ENCODE measurements around the gene CYP4F22.

Gene CYP4F22

DNA sequence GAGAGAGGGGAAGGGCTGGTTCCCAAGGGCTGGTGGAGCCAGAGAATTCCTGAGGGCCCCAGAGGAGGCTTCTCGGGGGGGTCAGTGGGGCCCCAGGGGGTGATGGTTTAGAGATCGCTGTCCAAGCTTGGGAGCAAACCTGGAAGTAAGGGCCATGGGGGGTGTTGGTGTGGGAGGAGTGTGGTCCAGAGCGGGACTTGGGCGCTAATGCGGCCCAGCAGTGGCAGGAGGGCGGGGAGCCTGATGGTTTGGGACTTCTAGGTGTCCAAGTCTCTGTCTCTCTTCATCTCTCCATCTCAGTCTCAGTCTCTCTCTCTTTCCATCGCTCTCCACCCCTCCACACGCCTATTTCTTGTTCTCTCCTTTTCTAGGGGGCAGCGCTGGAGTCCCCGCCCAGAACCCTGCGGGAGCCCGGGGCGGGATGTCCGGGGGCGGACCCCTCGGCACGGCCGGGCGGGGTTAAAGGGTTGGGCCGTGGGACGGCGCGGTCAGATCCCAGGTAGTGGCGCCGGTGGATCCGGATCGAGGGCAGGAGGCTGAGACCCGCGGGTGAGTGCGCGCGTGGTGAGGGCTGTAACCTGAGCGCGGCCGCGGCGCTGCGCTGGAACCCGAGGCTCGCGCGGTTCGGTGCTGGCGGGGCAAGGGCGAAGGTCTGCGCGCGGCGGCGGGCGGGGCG lies at the start of gene CYP4F22:
Gene CYP4F22 (plus strand): TSS at position 491 of the 676 bp plus-strand sequence. CDS start 16,812 bp downstream, outside the sequence.
- Histone ChIP-seq H3K4me3 (ENCODE audit: low read length) (no peak within 1 kb of the TSS), H3K36me3 (replicated peaks; ENCODE audit: low read depth, low read length) (no peaks in the 10 kb centered on the region), H3K9me3 (ENCODE audit: insufficient read depth, low read length) (no peaks in the 10 kb centered on the region), H3K79me2 (ENCODE audit: low read length) (no peaks in the 10 kb centered on the region), H2AFZ (ENCODE audit: low read depth, low read length) (no peak within 1 kb of the TSS), H3K9ac (ENCODE audit: low read length) (no peak within 1 kb of the TSS), H3K27ac (ENCODE audit: low read length) (no peak within 1 kb of the TSS), H3K4me1 (ENCODE audit: low read length) (no peaks in the 10 kb centered on the region), H4K20me1 (ENCODE audit: insufficient read depth, low read length) (no peaks in the 10 kb centered on the region), H3K4me2 (ENCODE audit: low read length) (no peak within 1 kb of the TSS), H3K27me3 (ENCODE audit: low read depth, low read length) (no peaks in the 10 kb centered on the region)
- TF ChIP-seq, protein P1, sequence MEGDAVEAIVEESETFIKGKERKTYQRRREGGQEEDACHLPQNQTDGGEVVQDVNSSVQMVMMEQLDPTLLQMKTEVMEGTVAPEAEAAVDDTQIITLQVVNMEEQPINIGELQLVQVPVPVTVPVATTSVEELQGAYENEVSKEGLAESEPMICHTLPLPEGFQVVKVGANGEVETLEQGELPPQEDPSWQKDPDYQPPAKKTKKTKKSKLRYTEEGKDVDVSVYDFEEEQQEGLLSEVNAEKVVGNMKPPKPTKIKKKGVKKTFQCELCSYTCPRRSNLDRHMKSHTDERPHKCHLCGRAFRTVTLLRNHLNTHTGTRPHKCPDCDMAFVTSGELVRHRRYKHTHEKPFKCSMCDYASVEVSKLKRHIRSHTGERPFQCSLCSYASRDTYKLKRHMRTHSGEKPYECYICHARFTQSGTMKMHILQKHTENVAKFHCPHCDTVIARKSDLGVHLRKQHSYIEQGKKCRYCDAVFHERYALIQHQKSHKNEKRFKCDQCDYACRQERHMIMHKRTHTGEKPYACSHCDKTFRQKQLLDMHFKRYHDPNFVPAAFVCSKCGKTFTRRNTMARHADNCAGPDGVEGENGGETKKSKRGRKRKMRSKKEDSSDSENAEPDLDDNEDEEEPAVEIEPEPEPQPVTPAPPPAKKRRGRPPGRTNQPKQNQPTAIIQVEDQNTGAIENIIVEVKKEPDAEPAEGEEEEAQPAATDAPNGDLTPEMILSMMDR (IDR thresholded peaks at IDR 0.05; ENCODE audit: low read depth, low read length), result no peak
- TF ChIP-seq EZH2phosphoT487 (IDR thresholded peaks at IDR 0.05; ENCODE audit: low read depth), result no peak

DNA sequence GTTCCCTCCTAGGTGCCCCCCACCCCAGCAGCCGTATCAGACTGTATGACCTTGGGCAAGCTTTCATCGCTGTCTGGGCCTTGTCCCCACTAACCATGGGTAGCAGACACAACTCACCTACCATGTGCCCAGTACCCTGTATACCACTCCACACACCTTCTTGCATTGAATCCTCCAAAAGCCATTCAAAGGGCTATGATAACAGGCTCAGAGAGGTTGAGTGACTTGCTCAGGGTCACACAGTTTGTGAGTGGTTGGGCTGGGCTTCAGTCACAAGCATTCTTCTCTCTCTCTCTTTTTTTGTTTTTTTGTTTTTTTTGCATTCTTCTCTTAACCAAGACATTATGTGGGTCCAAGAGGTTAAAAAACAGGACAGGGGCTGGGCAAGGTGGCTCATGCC lies 46.6 kb upstream of the CYP4F22 start:
- H3K4me3 ChIP-seq (ENCODE audit: low read length), result no peak overlapping the region
- H3K9ac ChIP-seq (ENCODE audit: low read length), result no peak overlapping the region
- H3K79me2 ChIP-seq (ENCODE audit: low read length), result peaks cover 12% of the 10 kb centered on the region
- H3K4me2 ChIP-seq (ENCODE audit: low read length), result no peak overlapping the region
- peaks cover 15% of the 10 kb centered on the region for H3K4me1 ChIP-seq (ENCODE audit: low read length)
- H4K20me1 ChIP-seq (ENCODE audit: insufficient read depth, low read length), result no peaks in the 10 kb centered on the region
- no peak overlapping the region for H2AFZ ChIP-seq (ENCODE audit: low read depth, low read length)
- no peaks in the 10 kb centered on the region for H3K9me3 ChIP-seq (ENCODE audit: insufficient read depth, low read length)
- TF ChIP-seq EZH2phosphoT487 (IDR thresholded peaks at IDR 0.05; ENCODE audit: low read depth), result no peak
- no peak overlapping the region for H3K27ac ChIP-seq (ENCODE audit: low read length)
- peaks cover 27% of the 10 kb centered on the region for H3K36me3 ChIP-seq (replicated peaks; ENCODE audit: low read depth, low read length)
- H3K27me3 ChIP-seq (ENCODE audit: low read depth, low read length), result no peaks in the 10 kb centered on the region

DNA sequence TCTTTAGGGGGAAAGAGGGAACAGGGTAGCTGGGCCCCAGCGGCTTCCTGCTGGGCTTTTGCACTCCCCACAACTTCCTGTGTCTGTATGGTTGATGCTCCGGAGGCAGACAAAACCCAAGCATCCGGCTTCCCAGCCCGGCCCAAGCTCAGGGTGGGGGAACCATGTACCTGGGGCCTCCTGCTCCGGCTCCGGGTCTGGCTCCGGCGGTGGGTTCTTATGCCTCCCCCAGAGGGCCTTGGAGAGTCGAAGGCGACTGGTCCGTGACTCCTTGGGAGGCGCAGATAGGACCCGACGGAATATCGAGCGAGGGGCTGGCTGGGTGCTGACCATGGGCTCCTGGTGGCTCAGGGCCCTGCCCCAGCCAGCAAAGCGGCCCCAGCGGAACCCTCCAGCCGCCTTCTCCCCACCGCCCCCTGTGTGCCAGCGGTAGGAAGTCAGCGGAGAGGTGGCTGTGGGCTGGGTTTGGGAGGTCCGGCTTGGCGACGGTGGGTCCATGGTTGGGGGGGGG lies 44.4 kb upstream of the CYP4F22 start:
- H3K4me3 ChIP-seq (ENCODE audit: low read length), result peak overlapping the region; percentile 91
- H3K27me3 ChIP-seq (ENCODE audit: low read depth, low read length), result no peaks in the 10 kb centered on the region
- peaks cover 12% of the 10 kb centered on the region for H3K36me3 ChIP-seq (replicated peaks; ENCODE audit: low read depth, low read length)
- TF ChIP-seq, protein P1 (IDR thresholded peaks at IDR 0.05; ENCODE audit: low read depth, low read length), result peak; percentile 11; the same call in 1 of the 2 replicates
- TF ChIP-seq EZH2phosphoT487 (IDR thresholded peaks at IDR 0.05; ENCODE audit: low read depth), result no peak
- peak overlapping the region; percentile 79 for H2AFZ ChIP-seq (ENCODE audit: low read depth, low read length)
- no peaks in the 10 kb centered on the region for H4K20me1 ChIP-seq (ENCODE audit: insufficient read depth, low read length)
- peaks cover 12% of the 10 kb centered on the region for H3K79me2 ChIP-seq (ENCODE audit: low read length)
- peak overlapping the region; percentile 93 for H3K9ac ChIP-seq (ENCODE audit: low read length)
- H3K4me1 ChIP-seq (ENCODE audit: low read length), result peaks cover 22% of the 10 kb centered on the region
- H3K9me3 ChIP-seq (ENCODE audit: insufficient read depth, low read length), result no peaks in the 10 kb centered on the region
- peak overlapping the region; percentile 67 for H3K27ac ChIP-seq (ENCODE audit: low read length)
- H3K4me2 ChIP-seq (ENCODE audit: low read length), result peak overlapping the region; percentile 79

DNA sequence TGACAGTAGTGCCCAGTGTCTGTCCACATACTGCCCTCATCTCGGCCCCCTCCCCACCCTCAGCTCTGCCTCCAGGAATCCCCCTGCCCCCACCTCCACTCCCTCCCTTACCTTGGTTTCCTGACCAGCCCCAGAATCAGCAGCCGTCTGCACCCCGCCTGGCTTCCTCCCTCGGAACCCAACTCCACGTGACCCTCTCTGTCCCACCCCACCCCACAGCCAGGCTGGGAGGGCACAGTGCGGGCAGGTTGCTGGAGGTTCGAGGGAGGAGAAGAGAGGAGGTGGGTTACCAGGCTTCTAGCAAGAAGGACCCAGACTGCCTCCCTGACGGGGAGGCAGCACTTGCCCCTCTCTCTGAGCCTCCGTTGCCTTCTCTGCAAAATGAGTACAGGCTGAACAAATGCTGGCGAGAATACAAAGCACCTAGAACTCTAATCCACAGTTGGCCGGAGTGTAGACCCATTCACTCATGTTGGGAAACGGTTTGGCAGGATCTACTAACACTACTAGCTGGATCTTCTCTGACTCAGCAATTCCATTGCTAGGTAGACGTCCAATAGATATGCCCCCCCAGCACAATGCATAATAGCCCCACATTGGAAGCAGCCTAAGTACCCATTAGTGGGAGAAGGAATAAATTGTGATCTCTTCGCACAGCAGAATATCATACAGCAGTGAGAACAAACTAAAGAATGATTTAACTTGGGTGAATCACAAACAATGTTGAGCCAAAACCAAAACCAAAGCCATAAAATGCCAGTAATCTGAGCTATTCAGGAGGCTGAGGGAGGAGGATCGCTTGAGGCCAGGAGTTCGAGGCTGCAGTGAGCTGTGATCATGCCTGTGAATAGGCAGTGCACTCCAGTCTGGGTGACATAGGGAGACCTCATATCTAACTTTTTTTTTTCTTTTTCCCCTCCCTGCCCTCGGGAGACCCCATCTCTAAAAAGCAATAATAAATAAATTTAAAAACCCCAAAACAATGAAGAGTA lies 43.6 kb upstream of the CYP4F22 start, which contains the start of gene RASAL3:
Gene RASAL3 (minus strand): TSS at position 151 of the 992 bp plus-strand sequence. CDS start 186 bp downstream, outside the sequence.
- peak within 1 kb of the TSS; percentile 93 for H3K9ac ChIP-seq (ENCODE audit: low read length)
- H3K27ac ChIP-seq (ENCODE audit: low read length), result peak within 1 kb of the TSS; percentile 67
- H3K9me3 ChIP-seq (ENCODE audit: insufficient read depth, low read length), result no peaks in the 10 kb centered on the region
- H3K79me2 ChIP-seq (ENCODE audit: low read length), result peaks cover 12% of the 10 kb centered on the region
- H4K20me1 ChIP-seq (ENCODE audit: insufficient read depth, low read length), result no peaks in the 10 kb centered on the region
- H3K4me3 ChIP-seq (ENCODE audit: low read length), result peak within 1 kb of the TSS; percentile 91
- H3K27me3 ChIP-seq (ENCODE audit: low read depth, low read length), result no peaks in the 10 kb centered on the region
- H3K4me1 ChIP-seq (ENCODE audit: low read length), result peaks cover 22% of the 10 kb centered on the region
- H3K4me2 ChIP-seq (ENCODE audit: low read length), result peak within 1 kb of the TSS; percentile 79
- peak within 1 kb of the TSS; percentile 79 for H2AFZ ChIP-seq (ENCODE audit: low read depth, low read length)
- TF ChIP-seq, protein P1 (IDR thresholded peaks at IDR 0.05; ENCODE audit: low read depth, low read length), result no peak
- no peak for TF ChIP-seq EZH2phosphoT487 (IDR thresholded peaks at IDR 0.05; ENCODE audit: low read depth)
- H3K36me3 ChIP-seq (replicated peaks; ENCODE audit: low read depth, low read length), result peaks cover 11% of the 10 kb centered on the region

All from OCI-LY3 (cell line).